NCI-H146 treated with DMSO at 0.1 percent for 48 hours (cell line): Measurements from ENCODE around the gene ZFAND2A.
"Not testable (repeated sequence)": the region's sequence is repeated elsewhere in the genome, so short reads cannot be mapped to it uniquely, and the experiment has no call there.

ENCODE experiments used
- DNase-seq: peaks from one replicate; lab custom pipeline; 2025; ENCODE audit not compliant: unreplicated experiment; lab: John Stamatoyannopoulos, UW

The ZFAND2A gene

DNA sequence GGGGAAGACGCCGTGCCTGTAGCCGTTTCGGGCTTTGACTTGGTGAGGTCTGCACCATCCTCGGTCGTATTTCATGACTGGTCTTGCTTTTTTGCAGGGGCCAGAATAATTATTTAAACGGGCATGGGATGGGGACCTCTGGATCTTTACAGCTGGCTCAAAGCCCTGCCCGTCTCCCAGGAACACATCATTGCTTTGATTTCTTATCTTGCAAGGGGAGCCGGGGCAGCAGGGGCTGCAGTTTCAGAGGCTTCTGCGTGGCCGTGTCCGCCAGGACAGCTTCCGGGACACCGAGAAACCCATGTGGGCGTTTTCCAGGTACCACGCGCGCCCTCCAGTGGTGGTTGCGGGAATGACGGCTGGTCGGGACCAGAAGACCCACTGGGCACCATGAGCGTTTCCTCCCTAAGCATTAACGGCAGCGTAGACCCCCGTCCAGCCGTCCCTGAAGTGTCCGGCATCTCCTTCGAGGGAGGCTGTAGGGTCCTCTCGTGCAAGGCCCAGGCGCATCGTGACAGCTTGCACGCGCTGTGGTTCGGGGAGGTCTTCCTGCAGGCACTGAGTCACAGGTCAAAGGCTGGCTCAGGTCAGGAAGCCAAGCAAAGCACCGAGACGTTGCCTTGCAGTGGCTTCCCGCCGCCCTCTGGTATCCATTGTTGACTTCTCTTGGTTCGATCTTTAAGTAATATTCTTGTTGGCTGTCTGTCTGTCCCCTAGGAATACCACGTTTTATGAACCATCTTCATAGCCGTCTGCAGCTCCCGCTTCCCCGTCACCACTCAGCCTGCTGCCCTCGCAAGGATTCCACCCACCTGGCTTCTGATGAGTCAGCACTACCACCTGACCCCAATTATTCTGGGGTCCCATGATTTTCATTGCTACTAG is 16.2 kb upstream of the ZFAND2A start:
- peak; percentile 57 for DNase-seq

DNA sequence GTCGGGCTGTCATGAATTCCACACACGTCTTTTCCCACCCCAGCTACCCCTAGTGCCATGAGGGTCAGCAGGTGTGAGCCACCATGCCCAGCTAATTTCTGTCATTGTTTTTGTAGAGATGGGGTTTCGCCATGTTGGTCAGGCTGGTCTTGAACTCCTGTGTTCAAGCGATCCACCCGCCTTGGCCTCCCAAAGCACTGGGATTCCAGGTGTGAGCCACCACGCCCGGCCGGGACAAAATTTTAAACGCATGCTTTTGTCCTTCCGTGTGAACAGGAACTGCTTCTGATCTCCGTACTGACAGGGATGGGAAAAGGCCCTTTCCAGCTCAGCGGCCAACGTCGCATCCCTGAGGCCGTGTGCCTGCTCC is 15.6 kb upstream of the ZFAND2A start:
- DNase-seq, result no peak

DNA sequence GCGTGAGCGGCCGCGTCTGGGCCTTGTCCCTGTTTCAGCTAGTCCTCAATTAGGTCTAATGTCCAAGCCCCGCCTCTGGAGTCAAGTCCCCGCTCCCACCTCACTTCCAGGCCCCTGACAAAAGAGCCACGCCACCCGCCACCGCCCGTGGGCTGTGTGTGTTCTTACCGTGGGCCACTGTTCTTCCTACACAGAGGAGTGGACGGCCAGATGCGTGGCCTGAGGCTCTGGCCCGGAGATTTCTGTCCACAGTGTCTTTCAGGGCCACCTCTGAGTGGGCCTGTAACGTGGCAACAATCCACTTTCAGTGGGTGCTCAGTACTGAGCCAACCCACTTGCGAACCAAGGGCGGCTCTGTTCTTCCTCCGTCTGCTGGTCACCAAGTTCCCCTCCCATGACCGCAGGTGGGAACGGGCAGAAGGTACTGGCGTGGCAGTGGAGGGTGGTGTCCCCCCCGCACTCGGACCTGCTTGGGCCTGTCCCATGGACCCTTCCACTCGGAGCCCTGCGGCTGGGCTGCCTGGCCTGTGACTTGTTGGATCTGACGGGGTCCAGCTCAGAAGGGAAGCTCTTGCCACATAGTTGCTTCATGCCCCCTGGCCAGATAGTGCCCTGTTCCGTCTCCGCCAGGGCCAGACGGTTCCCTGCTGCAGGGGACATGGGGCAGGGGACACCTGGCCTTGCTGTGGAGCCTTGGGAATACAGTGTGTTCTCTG is 15.0 kb upstream of the ZFAND2A start:
- no peak for DNase-seq

DNA sequence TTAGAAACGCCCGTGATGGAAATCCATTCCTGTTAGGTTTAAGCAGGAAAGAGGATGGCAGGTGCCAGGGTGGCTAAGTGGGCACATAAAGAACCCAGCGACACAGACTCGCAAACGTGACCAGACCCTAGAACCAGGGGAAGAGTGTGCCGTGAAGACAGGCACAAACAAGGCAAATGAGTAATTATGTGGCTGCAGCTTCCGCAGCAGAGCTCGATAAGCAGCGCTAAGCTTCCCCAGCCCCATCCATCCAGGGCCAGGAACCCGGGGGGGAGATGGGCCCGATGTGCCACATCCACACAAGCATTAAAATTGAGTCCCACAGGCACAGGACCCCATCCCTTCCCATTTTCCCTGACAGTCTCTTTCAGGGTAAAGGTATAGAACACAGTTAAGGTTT is 14.0 kb upstream of the ZFAND2A start:
- DNase-seq, result no peak

DNA sequence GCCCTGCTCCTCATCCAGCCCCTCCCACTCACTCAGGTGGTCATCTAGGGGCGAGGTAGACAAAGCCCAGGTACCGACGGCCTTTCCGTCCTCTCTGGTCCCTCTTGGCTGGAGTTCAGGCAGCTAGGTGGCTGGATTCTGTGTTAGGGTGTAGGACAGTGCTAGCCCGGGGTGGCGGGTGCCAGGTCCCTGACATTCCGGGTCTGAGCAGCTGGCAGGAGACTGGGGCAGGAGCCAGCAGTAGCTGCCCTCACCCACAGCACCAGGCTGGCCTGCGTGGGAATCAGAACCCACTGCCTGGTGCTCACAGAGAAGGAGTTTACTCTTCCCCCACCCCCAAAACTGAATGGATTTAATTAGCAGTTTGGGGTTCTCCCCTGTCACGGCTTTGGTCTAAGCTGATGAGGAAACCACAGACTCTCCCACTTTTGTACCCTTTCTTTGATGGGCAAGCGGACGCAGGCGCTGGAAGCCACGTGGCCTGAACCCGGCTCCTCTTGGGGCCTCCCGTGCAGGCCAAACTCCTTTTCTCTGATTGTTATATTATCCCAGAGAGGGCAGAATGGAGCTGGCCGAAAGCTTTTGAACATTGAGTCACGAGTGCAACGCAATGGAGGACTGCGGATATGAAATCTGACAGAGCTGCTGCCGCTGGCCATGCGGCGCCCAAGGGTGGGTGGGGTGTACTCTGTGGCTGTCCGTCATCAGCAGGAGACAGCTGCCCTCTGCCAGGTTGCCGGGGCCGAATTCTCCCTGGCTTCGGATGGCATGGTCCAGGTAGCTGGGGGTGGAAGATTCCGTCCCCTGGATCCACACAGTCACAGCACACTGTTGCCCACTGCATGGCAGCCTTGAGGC is 12.9 kb upstream of the ZFAND2A start:
- DNase-seq, result no peak

DNA sequence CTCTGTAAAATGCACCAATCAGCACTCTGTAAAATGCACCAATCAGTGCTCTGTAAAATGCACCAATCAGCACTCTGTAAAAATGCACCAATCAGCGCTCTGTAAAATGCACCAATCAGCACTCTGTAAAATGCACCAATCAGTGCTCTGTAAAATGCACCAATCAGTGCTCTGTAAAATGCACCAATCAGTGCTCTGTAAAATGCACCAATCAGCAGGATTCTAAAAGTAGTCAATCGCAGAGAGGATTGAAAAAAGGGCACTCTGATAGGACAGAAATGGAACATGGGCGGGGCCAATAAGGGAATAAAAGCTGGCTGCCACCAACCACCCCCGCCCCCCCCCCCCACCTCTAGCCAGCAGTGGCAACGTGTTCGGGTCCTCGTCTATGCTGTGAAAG is 11.5 kb upstream of the ZFAND2A start:
- not testable (repeated sequence) for DNase-seq

DNA sequence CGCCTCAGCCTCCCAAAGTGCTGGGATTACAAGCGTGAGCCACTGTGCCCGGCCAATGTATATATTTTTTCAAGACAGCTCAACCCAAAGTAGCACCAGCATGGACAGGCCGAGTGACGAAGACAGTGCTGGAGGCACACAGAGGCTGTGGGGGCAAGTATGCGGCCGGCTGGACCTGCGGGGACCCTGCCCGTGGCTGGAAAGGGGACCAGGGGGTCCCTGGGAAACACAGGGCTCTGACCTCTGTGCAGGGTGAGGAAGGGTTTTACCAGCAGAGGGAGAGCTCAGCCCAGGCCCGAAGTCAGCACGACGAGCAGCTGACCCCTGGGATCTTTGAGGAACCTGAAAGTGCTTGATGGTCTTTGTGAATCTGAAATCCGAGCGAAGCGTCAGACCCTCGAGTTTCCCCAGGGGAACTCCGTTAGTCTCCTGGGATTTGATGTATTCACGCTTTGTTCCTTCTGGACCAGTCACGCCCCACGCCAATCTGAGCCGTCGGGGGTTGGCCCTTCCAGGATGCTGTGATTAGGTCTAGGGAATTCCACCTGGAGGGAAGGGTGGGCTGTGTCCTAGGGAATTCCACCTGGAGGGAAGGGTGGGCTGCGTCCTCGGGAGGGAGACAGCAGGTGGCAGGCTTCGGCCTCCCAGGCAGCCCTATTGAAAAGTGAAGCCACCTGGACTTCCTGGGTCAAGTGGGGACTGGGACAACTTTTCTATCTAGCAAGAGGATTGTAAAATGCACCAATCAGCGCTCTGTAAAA is 10.9 kb upstream of the ZFAND2A start:
- no peak for DNase-seq

DNA sequence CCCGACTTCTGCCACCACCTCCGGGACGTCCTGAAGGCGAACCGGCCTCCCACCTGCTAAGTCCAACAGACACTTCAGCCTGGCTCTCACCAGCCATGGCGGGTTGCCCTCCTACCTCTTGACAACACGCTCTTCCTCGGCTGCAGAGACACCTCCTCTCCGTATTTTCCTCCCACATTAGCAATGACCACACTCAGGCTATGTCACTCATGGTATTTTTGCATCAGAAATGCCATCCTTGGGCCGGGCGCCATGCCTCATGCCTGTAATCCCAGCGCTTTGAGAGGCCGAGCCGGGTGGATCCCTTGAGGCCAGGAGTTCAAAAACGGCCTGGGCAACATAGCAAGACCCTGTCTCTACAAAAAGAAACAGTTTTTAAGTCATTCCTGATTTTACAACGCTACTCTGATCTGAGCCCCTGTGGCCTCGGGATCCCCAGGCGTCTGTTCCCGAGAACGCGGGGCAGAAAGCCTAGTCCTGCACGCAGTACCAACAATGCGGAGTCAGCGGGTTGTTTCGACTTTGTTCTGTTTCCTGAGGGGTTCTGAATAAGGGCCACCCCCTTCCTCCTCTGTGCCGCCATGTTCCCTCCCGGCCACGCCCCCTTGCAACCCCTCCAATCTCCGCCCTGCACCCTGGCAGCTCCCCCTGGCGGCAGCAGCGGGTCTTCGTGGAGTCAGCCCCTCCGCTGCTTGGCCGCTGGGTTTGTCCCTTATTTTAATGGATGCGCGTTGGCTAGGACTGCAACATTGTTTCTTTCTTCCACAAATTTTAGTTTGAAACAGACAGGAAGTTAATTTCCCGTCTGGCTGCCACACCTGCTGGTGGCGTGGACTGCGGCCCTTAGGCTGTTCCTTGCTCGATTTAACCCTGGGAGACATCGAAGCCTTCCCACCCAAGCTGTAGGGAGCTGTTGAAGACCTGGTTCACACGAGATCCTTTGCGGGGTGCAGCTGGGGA is 9.7 kb upstream of the ZFAND2A start:
- peak; percentile 61 for DNase-seq

DNA sequence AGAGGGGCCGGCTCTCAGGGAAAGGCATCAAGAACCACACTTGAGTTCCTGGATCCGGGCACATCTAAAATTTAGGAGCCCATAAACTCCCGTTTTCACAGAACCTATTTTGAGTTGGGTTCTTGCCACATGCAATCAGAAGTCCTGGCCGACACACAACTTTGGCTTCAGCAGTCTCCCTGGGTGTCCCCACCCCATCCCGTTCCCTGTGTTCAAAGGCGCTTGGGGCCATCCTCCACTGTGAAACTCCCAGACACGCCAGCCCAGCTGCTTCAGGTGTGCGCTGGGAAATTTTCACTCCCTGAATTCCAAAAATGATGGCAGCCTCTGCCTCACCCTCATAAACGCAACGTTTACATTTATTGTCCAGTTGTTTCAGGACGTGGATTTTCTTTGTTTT is 8.4 kb upstream of the ZFAND2A start:
- DNase-seq, result no peak

DNA sequence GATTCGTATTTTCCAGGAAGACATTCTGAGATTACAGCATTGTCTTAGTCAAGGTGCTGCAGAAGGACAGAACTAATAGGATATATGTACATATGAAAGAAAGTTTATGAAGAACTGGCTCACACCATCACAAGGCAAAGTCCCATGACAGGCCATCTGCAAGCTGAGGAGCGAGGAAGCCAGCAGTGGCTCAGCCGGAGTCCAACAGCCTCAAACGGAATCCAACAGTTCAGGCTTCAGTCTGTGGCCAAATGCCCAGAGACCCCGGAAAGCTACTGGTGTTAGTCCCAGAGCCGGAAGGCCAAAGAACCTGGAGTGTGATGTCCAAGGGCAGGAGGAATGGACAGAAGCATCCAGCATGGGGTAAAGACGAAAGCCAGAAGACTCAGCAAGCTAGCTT is 4.4 kb upstream of the ZFAND2A start:
- no peak for DNase-seq

DNA sequence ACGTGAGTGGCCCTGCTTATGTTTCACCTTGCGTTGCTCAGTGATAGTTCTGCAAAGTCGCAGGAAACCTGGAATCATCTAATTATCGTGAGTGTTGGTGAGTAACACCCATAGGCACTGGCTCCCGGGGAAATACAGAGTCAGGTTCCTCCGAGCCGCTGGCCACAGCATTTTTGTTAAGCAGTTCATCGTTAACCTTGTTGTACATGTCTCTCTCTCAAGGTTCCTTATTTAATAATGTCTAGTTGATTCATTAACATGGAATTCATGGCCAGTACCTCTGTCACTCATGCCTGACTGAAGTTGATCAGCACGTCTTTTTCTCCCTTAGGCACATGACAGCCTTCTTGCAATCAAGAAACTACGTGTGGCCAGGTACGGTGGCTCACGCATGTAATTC is 3.1 kb upstream of the ZFAND2A start:
- no peak for DNase-seq

DNA sequence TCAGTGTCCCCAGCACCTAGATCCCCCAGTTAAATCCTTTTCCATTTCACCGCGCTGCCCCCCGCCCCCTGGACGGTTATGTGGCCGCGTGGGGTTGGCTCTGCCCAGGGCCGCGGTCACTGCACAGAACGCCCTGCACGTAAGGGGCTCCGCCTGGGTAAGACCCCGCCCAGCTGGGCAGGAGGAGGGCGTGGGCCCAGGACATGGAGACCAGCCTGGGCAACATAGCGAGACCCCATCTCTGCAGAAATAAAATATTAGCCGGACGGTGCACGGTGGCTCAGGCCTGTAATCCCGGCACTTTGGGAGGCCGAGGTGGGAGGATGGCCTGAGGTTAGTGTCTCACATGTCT is 650 bp upstream of the ZFAND2A start:
- DNase-seq, result no peak

DNA sequence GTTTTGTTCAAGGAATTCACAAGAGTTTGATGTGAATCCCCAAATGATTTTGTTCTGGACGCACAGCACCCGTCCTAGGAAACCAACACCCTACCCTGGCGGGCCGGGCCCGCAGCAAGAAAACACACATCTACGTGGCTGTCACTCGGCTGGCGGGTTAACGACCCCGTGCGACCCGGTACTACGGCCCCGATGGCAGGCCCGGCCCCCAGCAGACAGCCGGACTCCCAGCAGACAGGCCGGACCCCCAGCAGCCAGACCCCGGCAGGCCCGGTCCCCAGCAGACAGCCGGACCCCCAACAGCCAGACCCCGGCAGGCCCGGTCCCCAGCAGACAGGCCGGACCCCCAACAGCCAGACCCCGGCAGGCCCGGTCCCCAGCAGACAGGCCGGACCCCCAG is 765 bp downstream of the ZFAND2A start:
- DNase-seq, result not testable (repeated sequence)

DNA sequence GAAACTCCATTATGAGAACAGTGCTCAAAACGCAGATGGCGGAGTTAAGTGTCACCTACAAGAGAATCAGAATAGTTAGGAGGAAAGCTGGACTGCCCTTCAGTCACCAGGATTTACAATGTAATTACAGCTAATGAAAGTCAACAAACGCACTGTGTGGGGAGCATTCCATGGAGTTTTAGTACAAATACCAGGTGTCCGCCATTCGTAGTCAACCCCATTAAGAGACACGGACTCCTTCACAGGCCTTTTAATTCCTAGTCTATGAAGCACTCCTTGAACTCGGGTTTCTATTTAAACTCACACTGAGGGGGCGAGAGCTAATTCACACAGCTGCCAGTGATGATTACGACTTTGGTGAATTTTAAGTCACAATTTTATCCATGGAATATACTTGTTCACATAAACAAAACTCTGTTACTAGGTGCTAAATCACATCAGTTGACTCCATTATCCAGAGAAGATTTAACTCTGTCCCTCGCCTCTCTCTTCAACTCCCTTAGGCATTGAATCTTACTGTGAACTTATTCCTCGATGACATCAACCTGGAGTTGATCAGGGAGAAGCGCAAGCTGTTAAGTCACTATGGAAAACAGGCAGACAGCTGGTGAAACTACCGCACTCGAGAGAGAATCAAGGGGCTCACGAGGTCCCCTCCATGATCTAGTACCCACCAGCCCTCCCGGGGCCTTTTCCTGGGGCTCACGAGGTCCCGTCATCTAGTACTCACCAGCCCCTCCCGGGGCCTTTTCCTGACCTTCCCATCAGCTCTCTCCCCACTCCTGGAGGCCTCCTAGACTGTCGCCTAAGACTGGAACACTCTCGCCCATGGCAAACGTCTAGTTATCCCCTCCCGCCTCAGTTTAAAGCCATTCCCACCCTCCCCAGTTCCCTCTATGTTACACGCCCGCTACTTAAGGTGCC is 1.5 kb downstream of the ZFAND2A start:
- peak; percentile 63 for DNase-seq

DNA sequence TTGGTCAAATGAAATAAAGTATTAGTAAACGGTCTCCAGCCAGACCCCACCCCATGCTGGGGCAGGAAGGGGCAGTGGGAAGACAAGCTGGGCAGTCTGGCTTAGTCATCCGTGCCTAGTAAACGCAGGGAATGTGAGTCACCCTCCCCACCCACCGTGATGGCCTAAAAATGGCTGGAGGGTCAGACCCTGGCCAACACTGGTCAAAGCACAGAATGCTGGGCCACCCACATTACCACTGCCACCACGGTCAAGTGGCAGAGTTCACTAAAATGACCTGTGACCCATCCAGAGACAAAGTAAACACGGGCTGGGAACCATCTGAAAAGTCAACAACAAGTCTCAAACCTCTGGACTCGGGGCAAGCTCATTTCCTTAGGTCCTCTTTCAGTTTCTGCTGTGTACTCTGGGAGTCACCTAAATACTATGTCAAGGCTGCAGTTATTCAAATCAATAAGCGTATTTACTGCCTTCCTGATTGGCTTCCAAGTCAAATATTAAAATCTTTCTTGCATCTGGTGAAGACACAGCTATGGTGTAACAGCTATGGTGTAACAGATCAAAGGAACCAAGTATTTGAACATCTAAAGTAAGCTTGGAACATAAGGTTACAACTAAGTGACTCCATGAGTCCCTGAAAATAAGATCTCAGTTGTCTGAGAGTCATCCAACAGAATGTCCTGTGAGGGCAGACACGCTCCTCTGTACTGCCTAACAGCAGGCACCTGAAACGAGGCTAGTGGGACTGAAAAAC is 3.0 kb downstream of the ZFAND2A start:
- no peak for DNase-seq

DNA sequence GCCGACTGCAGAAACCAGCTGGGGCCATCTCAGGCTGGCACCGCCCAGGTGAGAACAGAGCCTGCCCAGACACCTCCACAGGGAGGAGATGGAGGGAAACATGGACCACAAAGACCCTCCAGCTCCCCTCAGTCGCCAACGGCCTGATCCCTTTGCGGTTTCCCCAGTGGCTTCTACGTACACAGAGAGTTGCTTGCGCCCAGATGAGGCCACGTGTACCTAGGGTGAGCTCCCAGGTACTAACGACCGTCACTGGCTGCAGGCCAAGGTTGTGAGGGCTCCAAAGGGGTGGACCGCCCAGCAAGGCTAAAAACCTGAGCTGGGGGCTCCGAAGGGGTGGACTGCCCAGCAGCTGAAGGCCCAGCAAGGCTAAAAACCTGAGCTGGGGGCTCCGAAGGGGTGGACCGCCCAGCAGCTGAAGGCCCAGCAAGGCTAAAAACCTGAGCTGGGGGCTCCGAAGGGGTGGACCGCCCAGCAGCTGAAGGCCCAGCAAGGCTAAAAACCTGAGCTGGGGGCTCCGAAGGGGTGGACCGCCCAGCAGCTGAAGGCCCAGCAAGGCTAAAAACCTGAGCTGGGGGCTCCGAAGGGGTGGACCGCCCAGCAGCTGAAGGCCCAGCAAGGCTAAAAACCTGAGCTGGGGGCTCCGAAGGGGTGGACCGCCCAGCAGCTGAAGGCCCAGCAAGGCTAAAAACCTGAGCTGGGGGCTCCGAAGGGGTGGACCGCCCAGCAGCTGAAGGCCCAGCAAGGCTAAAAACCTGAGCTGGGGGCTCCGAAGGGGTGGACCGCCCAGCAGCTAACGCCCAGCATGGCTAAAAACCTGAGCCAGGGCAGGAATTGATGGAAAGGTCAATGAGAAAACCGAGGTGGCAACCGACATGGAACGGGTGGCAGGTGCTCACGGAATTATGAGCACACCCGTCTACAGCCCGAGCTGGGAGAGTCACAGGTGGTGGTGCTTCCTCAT is 3.9 kb downstream of the ZFAND2A start:
- DNase-seq, result not testable (repeated sequence)
